ENCODE results near the gene ADARB1. TPM values are rescaled to one million over a fixed set of nuclear protein-coding genes. Genes with fewer than 3 reads are reported as not detected.

The ADARB1 gene
- total and polyA plus RNA-seq, 4 experiments from 2014 or later = 4.6 to 50.0 (median 30.9) TPM

GRCh38 chr21:45264146-45264911, 189.9 kb downstream of the ADARB1 start:
- Histone ChIP-seq H3K4me3 (ENCODE audit: low read length in 2 of 2) (no peak overlapping the region), H3K27me3 (ENCODE audit: insufficient read depth, low read length) (no peaks in the 10 kb centered on the region), H3K4me1 (ENCODE audit: insufficient read depth, low read length) (peaks cover 21% of the 10 kb centered on the region), H3K9me3 (ENCODE audit: control insufficient read depth in 1 of 2, low read length in 2 of 2) (no peaks in the 10 kb centered on the region), H3K27ac (ENCODE audit: low read depth, low read length) (no peak overlapping the region), H3K36me3 (ENCODE audit: insufficient read depth, low read length) (peaks cover 30% of the 10 kb centered on the region)
- intact Hi-C loops (cut with micrococcal nuclease) = no loop called here
- Mint-ChIP-seq H3K36me3 (peaks cover 14 to 32% of the 10 kb centered on the region in 2 donors), H3K9me3 (peaks cover 0 to 1% (median 0%) of the 10 kb centered on the region in 8 donors), H3K4me1 (peaks cover 13 to 27% (median 19%) of the 10 kb centered on the region in 4 donors), H3K27ac (peak overlapping the region in 4 of 7 donors; percentile 30 to 47 (median 42)), H3K4me3 (no peak overlapping the region), H3K27me3 (no peaks in the 10 kb centered on the region)
- ChIA-PET CTCF (ENCODE audit: partially characterized antibody) (no interaction called here), POLR2A (ENCODE audit: partially characterized antibody) (interaction anchor here (1.2 kb wide), 1 partner anchor 23 kb away, joined by 4 read pairs; the partner anchor contains the start of gene POFUT2)
- no peak for DNase-seq

- Mint-ChIP-seq H3K9me3 (peaks cover 0 to 1% (median 0%) of the 10 kb centered on the region in 8 donors), H3K27me3 (no peaks in the 10 kb centered on the region), H3K4me3 (no peak overlapping the region), H3K4me1 (peaks cover 13 to 27% (median 19%) of the 10 kb centered on the region in 4 donors), H3K36me3 (peaks cover 18 to 33% of the 10 kb centered on the region in 2 donors), H3K27ac (no peak overlapping the region)
- H3K27ac ChIP-seq (ENCODE audit: low read depth, low read length) = no peak overlapping the region
- no peak for DNase-seq
- no peak overlapping the region for H3K4me3 ChIP-seq (ENCODE audit: low read length in 2 of 2)
- no peaks in the 10 kb centered on the region for H3K9me3 ChIP-seq (ENCODE audit: control insufficient read depth in 1 of 2, low read length in 2 of 2)
- no peaks in the 10 kb centered on the region for H3K27me3 ChIP-seq (ENCODE audit: insufficient read depth, low read length)
- ChIA-PET POLR2A (ENCODE audit: partially characterized antibody) (interaction anchor here (1.2 kb wide), 1 partner anchor 23 kb away, joined by 4 read pairs; the partner anchor contains the start of gene POFUT2), CTCF (ENCODE audit: partially characterized antibody) (no interaction called here)
- H3K4me1 ChIP-seq (ENCODE audit: insufficient read depth, low read length) = peaks cover 21% of the 10 kb centered on the region
- intact Hi-C loops (cut with micrococcal nuclease) = no loop called here
- H3K36me3 ChIP-seq (ENCODE audit: insufficient read depth, low read length) = peaks cover 35% of the 10 kb centered on the region
Observed at GRCh38 chr21:45264912-45265515, 190.6 kb downstream of the ADARB1 start.

GRCh38 chr21:45265721-45266517, 191.5 kb downstream of the ADARB1 start:
- Mint-ChIP-seq H3K4me1 (peaks cover 14 to 27% (median 20%) of the 10 kb centered on the region in 4 donors), H3K27me3 (no peaks in the 10 kb centered on the region), H3K27ac (peak overlapping the region; percentile 57 to 90 (median 82)), H3K36me3 (peaks cover 18 to 33% of the 10 kb centered on the region in 2 donors), H3K4me3 (peak overlapping the region in 6 of 8 donors; percentile 8 to 80 (median 64)), H3K9me3 (peaks cover 0 to 5% (median 0%) of the 10 kb centered on the region in 8 donors)
- no peak for DNase-seq
- CTCF ChIA-PET (ENCODE audit: partially characterized antibody) = no interaction called here
- H3K4me1 ChIP-seq (ENCODE audit: insufficient read depth, low read length) = peaks cover 21% of the 10 kb centered on the region
- intact Hi-C loops (cut with micrococcal nuclease) = loop anchor here (2.0 kb wide), 1 partner anchor 41 kb away; no protein-coding TSS in a partner anchor
- peaks cover 38% of the 10 kb centered on the region for H3K36me3 ChIP-seq (ENCODE audit: insufficient read depth, low read length)
- no peaks in the 10 kb centered on the region for H3K27me3 ChIP-seq (ENCODE audit: insufficient read depth, low read length)
- peak overlapping the region; percentile 23 for H3K27ac ChIP-seq (ENCODE audit: low read depth, low read length)
- POLR2A ChIA-PET (ENCODE audit: partially characterized antibody) = interaction anchor here (0.7 kb wide), 1 partner anchor 25 kb away, joined by 3 read pairs; no protein-coding TSS in a partner anchor
- no peak overlapping the region for H3K4me3 ChIP-seq (ENCODE audit: low read length in 2 of 2)
- H3K9me3 ChIP-seq (ENCODE audit: control insufficient read depth in 1 of 2, low read length in 2 of 2) = no peaks in the 10 kb centered on the region

GRCh38 chr21:45266518-45267389, 192.4 kb downstream of the ADARB1 start:
- peak overlapping the region; percentile 36 to 80 (median 66) for H3K4me3 Mint-ChIP-seq
- H3K27ac Mint-ChIP-seq = peak overlapping the region; percentile 82 to 90 (median 86)
- Histone ChIP-seq H3K9me3 (ENCODE audit: control insufficient read depth in 1 of 2, low read length in 2 of 2) (peaks cover 0 to 4% of the 10 kb centered on the region in 2 donors), H3K4me1 (ENCODE audit: insufficient read depth, low read length) (peaks cover 21% of the 10 kb centered on the region), H3K4me3 (ENCODE audit: low read length in 2 of 2) (no peak overlapping the region), H3K36me3 (ENCODE audit: insufficient read depth, low read length) (peaks cover 39% of the 10 kb centered on the region), H3K27me3 (ENCODE audit: insufficient read depth, low read length) (no peaks in the 10 kb centered on the region), H3K27ac (ENCODE audit: low read depth, low read length) (peak overlapping the region; percentile 23)
- POLR2A ChIA-PET (ENCODE audit: partially characterized antibody) = interaction anchor here (0.7 kb wide), 1 partner anchor 24 kb away, joined by 3 read pairs; no protein-coding TSS in a partner anchor
- H3K27me3 Mint-ChIP-seq = no peaks in the 10 kb centered on the region
- H3K4me1 Mint-ChIP-seq = peaks cover 14 to 27% (median 20%) of the 10 kb centered on the region in 4 donors
- CTCF ChIA-PET (ENCODE audit: partially characterized antibody) = interaction anchor here (1.0 kb wide), 1 partner anchor 26 kb away, joined by 3 read pairs; no protein-coding TSS in a partner anchor
- intact Hi-C loops (cut with micrococcal nuclease) = loop anchor here (2.0 kb wide), 1 partner anchor 42 kb away; no protein-coding TSS in a partner anchor
- H3K36me3 Mint-ChIP-seq = peaks cover 18 to 33% of the 10 kb centered on the region in 2 donors
- DNase-seq = peak; percentile 52 to 81 (median 75)
- peaks cover 0 to 5% (median 0%) of the 10 kb centered on the region in 8 donors for H3K9me3 Mint-ChIP-seq

- no peak for DNase-seq
- POLR2A ChIA-PET (ENCODE audit: partially characterized antibody) = no interaction called here
Observed at GRCh38 chr21:45267390-45267760, 193.0 kb downstream of the ADARB1 start.

DNA sequence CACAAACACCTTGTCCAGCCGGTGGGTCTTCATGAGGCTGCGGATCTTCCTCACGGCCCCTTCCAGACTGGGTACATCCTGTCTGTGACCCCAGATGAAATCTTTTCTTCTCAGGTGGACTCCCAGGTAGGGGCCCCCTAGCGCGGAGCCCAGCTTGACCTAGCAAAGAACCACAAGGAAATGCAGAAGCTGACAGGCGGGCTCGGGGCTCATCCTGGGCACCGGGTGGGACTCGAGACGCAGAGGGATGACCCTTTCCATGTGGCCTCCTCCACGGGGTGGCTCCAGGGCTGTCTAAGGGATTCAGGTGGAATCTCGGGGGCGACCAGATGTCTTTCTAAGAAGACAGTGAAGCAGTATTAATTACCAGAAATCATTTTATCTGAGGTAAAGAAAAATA, 195.5 kb downstream of the ADARB1 start:
- intact Hi-C loops (cut with micrococcal nuclease) = no loop called here
- Mint-ChIP-seq H3K36me3 (peaks cover 18 to 23% of the 10 kb centered on the region in 2 donors), H3K9me3 (peaks cover 0 to 4% (median 0%) of the 10 kb centered on the region in 8 donors), H3K27ac (peak overlapping the region in 1 of 7 donors; percentile 47), H3K4me1 (peaks cover 14 to 27% (median 20%) of the 10 kb centered on the region in 4 donors), H3K27me3 (no peaks in the 10 kb centered on the region), H3K4me3 (no peak overlapping the region)
- ChIA-PET POLR2A (ENCODE audit: partially characterized antibody) (no interaction called here), CTCF (ENCODE audit: partially characterized antibody) (no interaction called here)
- Histone ChIP-seq H3K9me3 (ENCODE audit: control insufficient read depth in 1 of 2, low read length in 2 of 2) (peaks cover 0 to 4% of the 10 kb centered on the region in 2 donors), H3K4me1 (ENCODE audit: insufficient read depth, low read length) (peaks cover 21% of the 10 kb centered on the region), H3K36me3 (ENCODE audit: insufficient read depth, low read length) (peaks cover 29% of the 10 kb centered on the region), H3K27me3 (ENCODE audit: insufficient read depth, low read length) (no peaks in the 10 kb centered on the region), H3K4me3 (ENCODE audit: low read length in 2 of 2) (no peak overlapping the region), H3K27ac (ENCODE audit: low read depth, low read length) (no peak overlapping the region)
- DNase-seq = peak in 1 of 5 donors; percentile 4

More at GRCh38 chr21:45267390-45267760, 193.0 kb downstream of the ADARB1 start:
- Histone ChIP-seq H3K9me3 (ENCODE audit: control insufficient read depth in 1 of 2, low read length in 2 of 2) (peaks cover 0 to 4% of the 10 kb centered on the region in 2 donors), H3K4me1 (ENCODE audit: insufficient read depth, low read length) (peaks cover 21% of the 10 kb centered on the region), H3K27ac (ENCODE audit: low read depth, low read length) (peak overlapping the region; percentile 23), H3K4me3 (ENCODE audit: low read length in 2 of 2) (no peak overlapping the region), H3K27me3 (ENCODE audit: insufficient read depth, low read length) (no peaks in the 10 kb centered on the region), H3K36me3 (ENCODE audit: insufficient read depth, low read length) (peaks cover 43% of the 10 kb centered on the region)
- peaks cover 0 to 5% (median 0%) of the 10 kb centered on the region in 8 donors for H3K9me3 Mint-ChIP-seq
- H3K4me1 Mint-ChIP-seq = peaks cover 14 to 27% (median 20%) of the 10 kb centered on the region in 4 donors
- peak overlapping the region in 2 of 8 donors; percentile 23 to 70 for H3K4me3 Mint-ChIP-seq
- H3K36me3 Mint-ChIP-seq = peaks cover 18 to 33% of the 10 kb centered on the region in 2 donors
- intact Hi-C loops (cut with micrococcal nuclease) = loop anchor here (2.0 kb wide), 1 partner anchor 43 kb away; no protein-coding TSS in a partner anchor
- H3K27ac Mint-ChIP-seq = peak overlapping the region in 6 of 7 donors; percentile 70 to 90 (median 86)
- CTCF ChIA-PET (ENCODE audit: partially characterized antibody) = interaction anchor here (1.0 kb wide), 1 partner anchor 25 kb away, joined by 3 read pairs; no protein-coding TSS in a partner anchor
- no peaks in the 10 kb centered on the region for H3K27me3 Mint-ChIP-seq
